ENCODE results near the gene AGRN. TPM values are rescaled to one million over a fixed set of nuclear protein-coding genes. Genes with fewer than 3 reads are reported as not detected.

Gene AGRN
- total RNA-seq, 4 donors from 2014 or later = 50.6 to 84.8 (median 71.1) TPM

- Histone ChIP-seq H3K9me3 (no peaks in the 10 kb centered on the region), H3K4me1 (peaks cover 29% of the 10 kb centered on the region), H3K36me3 (no peaks in the 10 kb centered on the region), H3K27me3 (peaks cover 65% of the 10 kb centered on the region), H3K4me3 (no peak overlapping the region), H3K27ac (no peak overlapping the region)
- TF ChIP-seq POLR2A (IDR thresholded peaks at IDR 0.05) (no peak), CTCF (IDR thresholded peaks at IDR 0.05) (no peak), POLR2AphosphoS5 (IDR thresholded peaks at IDR 0.05) (no peak), EP300 (IDR thresholded peaks at IDR 0.05) (no peak)
- WGBS = 73% methylated on average over 8 of the region's 28 CpGs
- DNase-seq (ENCODE audit: low spot score in 2 of 2) = no peak
These were observed 47.0 kb upstream of the AGRN start for GRCh38 chr1:972726-973458.

GRCh38 chr1:973459-974292, 46.2 kb upstream of the AGRN start:
- Histone ChIP-seq H3K27me3 (peaks cover 68% of the 10 kb centered on the region), H3K4me1 (peaks cover 25% of the 10 kb centered on the region), H3K9me3 (no peaks in the 10 kb centered on the region), H3K4me3 (no peak overlapping the region), H3K27ac (no peak overlapping the region), H3K36me3 (no peaks in the 10 kb centered on the region)
- WGBS = 77% methylated on average over 7 of the region's 28 CpGs
- TF ChIP-seq CTCF (IDR thresholded peaks at IDR 0.05) (no peak), POLR2A (IDR thresholded peaks at IDR 0.05) (no peak), EP300 (IDR thresholded peaks at IDR 0.05) (no peak), POLR2AphosphoS5 (IDR thresholded peaks at IDR 0.05) (no peak)
- DNase-seq (ENCODE audit: low spot score in 2 of 2) = no peak

GRCh38 chr1:974293-974640, 45.7 kb upstream of the AGRN start:
- TF ChIP-seq EP300 (IDR thresholded peaks at IDR 0.05) (no peak), CTCF (IDR thresholded peaks at IDR 0.05) (no peak), POLR2A (IDR thresholded peaks at IDR 0.05) (no peak), POLR2AphosphoS5 (IDR thresholded peaks at IDR 0.05) (no peak)
- WGBS = 100% methylated on average over 3 of the region's 11 CpGs
- no peak overlapping the region for H3K4me3 ChIP-seq
- peaks cover 25% of the 10 kb centered on the region for H3K4me1 ChIP-seq
- DNase-seq (ENCODE audit: low spot score in 2 of 2) = no peak
- no peak overlapping the region for H3K27ac ChIP-seq
- no peaks in the 10 kb centered on the region for H3K36me3 ChIP-seq
- peaks cover 74% of the 10 kb centered on the region for H3K27me3 ChIP-seq
- no peaks in the 10 kb centered on the region for H3K9me3 ChIP-seq

- no peaks in the 10 kb centered on the region for H3K36me3 ChIP-seq
- H3K27ac ChIP-seq = no peak overlapping the region
- no peaks in the 10 kb centered on the region for H3K9me3 ChIP-seq
- no peak for TF ChIP-seq CTCF (IDR thresholded peaks at IDR 0.05)
- TF ChIP-seq POLR2A (IDR thresholded peaks at IDR 0.05) = no peak
- TF ChIP-seq POLR2AphosphoS5 (IDR thresholded peaks at IDR 0.05) = no peak
- no peak for TF ChIP-seq EP300 (IDR thresholded peaks at IDR 0.05)
- peaks cover 75% of the 10 kb centered on the region for H3K27me3 ChIP-seq
- DNase-seq (ENCODE audit: low spot score in 2 of 2) = no peak
- no peak overlapping the region for H3K4me3 ChIP-seq
- 73% methylated on average over 17 of the region's 17 CpGs for WGBS
- peaks cover 25% of the 10 kb centered on the region for H3K4me1 ChIP-seq
These were observed 45.1 kb upstream of the AGRN start for GRCh38 chr1:974687-975328.

GRCh38 chr1:975365-975764, 44.6 kb upstream of the AGRN start:
- H3K27ac ChIP-seq = no peak overlapping the region
- H3K27me3 ChIP-seq = peaks cover 75% of the 10 kb centered on the region
- H3K4me1 ChIP-seq = peaks cover 31% of the 10 kb centered on the region
- no peak overlapping the region for H3K4me3 ChIP-seq
- no peaks in the 10 kb centered on the region for H3K36me3 ChIP-seq
- no peaks in the 10 kb centered on the region for H3K9me3 ChIP-seq
- DNase-seq (ENCODE audit: low spot score in 2 of 2) = no peak
- WGBS = 68% methylated on average over 7 of the region's 9 CpGs
- TF ChIP-seq CTCF (IDR thresholded peaks at IDR 0.05) (no peak), POLR2A (IDR thresholded peaks at IDR 0.05) (no peak), EP300 (IDR thresholded peaks at IDR 0.05) (no peak), POLR2AphosphoS5 (IDR thresholded peaks at IDR 0.05) (no peak)

Measured in suprapubic skin (tissue), 4 donors.